Activated naive CD4-positive, alpha-beta T cell treated with Interleukin-2 at 50 U/mL for 16 hours (primary cell): ENCODE results near the gene DAB2IP.

ENCODE experiments used
- DNase-seq: peaks from one replicate; pipeline ENCODE4 v3.0.0-alpha.2; 2020

Gene DAB2IP

DNA sequence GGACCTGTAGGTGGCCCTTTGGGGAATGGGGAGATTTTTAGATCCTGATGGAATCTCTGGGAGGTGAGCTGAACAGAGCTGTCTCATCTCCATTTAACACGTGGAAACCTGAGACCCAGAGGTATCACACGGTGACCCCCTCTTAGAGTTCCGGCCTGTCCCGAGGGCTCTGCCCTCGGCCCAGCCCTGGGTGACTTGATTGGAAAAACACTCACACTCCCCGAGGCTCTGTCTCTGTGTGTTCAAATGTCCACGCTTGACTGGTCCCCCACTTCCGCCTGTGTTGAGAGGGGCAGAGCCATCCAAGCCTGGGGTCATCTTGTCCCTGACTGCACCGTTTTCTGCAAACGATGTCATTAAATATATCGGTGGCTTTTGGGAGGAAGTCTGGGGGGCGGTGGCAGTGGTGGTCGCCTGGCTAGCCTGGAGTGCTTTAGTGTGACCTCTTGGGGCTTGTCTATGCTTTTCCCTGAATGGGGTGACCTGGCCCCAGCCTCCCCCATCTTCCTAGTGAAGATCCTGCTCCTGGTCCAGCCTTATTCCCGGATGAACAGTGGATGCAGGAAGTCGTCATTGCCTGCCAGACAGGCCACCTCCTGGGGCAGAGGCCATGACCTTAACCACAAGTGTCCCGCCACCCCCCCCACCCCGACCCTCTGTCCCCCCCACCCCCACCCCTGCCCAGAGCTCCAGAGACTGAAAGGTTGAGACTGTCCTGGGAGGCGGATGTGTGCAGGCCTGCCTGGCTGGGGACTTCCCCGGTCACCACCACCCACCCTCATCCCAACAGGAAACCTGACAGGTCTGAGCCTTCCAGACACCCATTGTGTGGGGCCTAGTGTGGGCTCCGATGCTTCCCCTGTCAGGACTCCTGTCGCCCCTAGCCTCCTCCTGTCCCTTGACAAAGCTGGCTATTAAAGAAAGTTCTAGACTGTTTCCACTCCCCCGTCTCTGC is 5.3 kb upstream of the DAB2IP start:
- no peak for DNase-seq

DNA sequence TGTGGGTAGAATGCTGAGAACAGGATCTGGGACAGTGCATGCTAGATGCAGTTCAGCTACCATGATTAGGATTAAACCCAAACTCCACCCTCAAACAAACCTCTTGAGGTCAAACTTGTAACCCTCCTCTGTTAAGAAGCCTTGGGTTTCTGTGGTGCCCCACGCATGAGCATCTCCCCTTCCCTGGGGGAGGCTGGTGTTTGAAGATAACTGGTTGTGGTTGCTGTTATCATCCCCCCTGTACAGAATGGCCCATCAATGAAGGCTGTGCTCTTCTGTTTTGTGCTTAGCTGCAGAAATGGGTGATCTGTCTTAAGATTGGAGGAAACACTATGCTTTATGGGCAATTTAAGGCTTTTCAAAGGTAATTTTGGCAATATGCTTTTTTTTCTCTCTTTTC is 4.4 kb upstream of the DAB2IP start:
- no peak for DNase-seq

DNA sequence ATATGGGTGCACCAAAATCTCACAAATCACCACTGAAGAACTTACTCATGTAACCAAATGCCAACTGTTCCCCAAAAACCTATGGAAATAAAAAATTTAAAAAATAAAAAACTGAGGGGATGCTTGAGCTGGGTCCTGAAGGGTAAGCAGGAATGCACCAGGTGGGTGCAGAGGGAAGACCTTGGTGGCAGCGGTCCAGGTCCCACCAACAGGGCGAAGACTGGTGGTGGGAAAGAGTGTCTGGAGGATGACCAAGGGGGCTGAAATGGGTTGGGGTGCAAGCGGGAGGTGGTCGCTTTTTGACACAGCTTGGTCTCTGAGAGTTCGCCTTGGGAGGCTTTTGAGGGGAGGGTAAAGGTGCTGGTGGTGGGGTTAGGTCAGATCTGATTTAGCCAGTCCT is 3.3 kb upstream of the DAB2IP start:
- no peak for DNase-seq

DNA sequence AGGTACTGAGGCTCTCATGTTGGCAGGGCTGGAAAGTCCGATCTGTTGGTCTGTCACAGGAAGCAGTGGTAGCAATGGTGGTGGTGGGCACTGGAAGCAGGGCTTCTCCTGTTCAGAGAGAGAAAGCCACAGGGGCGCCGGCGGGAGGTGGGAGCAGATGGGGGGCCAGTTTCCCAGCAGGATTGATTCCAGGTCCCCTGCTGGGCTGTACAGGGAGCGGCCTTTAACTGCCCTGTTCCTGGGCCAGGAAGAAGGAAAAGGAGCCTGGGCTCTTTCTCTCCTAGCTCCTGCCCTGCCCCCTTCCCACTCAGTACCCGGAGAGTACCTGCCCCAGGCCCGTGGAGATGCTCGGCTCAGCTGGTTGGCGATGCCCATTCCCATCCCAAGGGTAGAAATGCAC is 2.6 kb upstream of the DAB2IP start:
- no peak for DNase-seq

DNA sequence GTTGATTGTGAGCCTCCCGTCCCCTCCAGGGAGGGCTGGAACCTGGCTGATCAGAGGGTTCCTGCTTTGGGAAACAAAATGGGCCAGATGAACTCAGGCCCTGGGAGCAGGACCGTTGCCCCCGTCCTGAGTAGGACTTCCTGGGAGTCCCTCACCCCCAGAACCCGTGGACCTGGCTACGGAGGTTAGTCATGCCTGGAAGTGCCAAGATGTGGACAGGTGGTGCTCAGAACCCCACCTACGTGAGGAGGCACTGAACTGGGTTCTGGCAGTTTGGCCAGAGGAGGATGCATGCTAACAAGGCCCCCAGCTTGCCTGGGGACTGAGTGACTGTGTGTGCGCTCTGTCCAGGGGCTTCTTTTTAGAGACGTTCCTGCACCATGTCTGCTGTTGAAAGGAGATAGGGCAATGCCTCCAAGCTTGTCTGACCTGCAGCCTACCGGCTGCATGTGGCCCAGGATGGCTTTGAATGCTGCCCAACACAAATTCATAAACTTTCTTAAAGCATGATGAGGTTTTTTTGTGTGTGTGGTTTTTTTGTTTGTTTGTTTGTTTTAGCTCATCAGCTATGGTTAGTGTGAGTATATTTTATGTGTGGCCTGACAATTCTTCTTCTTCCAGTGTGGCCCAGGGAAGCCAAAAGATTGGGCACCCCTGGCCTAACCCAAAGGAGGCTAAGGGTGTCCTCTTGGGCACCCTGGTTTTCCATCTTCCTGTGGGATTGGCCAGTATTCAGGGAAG is 1.8 kb upstream of the DAB2IP start:
- no peak for DNase-seq

DNA sequence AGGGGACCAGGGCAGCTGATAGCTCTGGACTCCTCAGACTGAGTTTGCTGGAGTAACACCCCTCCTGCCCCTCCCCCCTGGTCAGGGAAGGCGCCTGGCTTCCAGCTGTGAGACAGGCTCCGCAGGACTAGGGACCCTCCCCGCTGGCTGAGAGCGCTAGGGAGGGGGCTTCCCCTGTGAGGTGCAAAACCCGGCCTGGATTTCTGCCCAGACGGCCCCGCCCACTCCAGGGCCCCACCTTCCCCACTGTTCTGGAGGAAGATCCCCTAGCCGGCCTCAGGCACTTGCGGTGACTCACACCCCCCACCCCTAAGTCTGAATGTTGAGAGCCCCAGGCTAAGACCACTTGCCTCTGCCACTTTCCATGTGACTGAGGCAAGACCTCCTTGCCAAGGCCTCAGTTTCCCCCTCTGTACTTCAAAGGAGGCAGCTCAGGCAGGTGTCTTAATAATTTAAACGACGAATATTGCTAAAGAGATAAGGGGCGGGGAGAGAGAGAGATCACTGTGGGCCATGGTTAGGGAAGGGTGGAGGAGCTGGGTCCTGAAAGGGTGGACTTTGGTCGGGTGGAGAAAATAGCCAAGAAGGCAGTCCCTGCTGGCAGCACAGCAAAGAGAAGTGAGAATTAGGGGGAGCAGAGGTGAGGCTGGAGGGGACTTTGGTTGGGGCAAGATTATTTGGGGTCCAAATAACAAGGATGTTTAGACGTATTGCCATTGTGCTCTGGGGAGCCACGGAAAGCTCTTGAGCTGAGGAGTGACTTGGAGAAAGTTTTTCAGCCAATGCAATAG is 1.0 kb upstream of the DAB2IP start:
- DNase-seq = no peak

DNA sequence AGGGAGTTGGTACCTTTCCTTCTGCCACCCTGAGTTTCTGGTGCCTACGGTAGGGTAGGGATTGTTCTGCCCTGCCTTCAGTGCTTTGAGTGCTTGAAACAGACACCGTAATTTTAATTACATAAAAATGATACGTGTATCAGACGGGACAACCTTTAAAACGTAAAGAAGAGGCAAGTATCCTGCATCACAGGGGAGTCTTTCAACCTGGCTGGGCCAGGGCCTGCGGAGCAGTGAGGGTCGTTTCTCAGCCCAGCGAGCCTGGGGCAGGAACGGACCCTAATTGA is 483 bp upstream of the DAB2IP start:
- DNase-seq = no peak

DNA sequence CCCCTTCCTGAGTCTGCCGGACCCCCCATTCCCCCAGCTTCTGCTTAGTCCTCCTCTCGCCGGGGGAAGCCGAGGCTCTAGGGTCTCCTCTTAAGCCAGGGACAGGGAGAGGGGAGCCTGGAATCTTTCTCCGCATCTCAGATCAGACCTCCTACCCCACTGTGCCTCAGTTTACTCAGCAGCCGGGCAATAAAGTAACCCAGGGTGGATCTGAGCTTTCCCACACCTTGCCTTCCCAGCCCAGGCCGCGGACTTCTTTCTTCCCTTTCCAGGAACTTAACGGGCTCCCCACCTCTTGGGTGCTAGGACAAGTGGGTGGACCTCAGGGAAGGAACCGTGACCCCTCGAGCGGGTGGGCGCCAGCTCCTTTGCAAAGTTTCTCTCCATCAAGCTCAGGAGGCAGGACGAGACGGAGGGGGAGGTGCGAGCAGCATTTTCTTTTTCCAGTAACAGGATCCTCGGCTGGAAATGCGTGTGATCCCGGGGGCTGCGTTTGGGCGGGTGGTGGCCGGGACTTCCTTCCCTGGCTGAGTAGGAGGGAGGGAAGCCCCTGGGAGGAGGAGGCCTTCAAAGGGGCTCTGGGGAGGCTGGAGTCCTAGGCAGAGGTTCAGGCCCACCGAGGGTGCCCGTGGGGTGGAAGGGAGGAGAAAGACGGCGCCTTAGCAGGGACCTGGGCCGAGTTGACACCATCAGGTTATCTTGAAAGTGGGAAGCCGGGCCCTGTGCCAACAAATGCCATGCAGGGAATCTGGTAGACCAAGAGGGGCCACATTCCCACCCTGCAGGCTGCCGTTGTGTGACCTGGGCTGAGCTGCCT is 795 bp downstream of the DAB2IP start:
- no peak for DNase-seq

DNA sequence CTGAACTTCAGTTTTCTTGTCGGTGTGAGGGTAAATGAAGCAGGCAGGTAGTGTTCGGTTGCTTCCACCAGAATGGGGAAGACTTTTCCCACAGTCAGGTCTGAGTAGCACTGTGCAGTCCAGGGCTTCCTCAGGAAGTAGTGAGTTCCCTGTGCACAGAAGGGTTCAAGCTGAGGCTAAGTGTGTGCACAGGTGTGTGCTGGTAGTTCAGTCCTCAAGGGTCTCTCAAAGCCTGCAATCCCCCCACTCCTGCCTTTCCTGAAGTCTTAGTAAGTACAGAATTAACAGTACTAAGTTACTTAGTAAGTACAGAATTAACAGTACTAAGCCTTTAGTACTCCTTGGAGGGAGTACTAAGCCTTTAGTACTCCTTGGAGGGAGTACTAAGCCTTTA is 1.4 kb downstream of the DAB2IP start:
- DNase-seq = no peak

DNA sequence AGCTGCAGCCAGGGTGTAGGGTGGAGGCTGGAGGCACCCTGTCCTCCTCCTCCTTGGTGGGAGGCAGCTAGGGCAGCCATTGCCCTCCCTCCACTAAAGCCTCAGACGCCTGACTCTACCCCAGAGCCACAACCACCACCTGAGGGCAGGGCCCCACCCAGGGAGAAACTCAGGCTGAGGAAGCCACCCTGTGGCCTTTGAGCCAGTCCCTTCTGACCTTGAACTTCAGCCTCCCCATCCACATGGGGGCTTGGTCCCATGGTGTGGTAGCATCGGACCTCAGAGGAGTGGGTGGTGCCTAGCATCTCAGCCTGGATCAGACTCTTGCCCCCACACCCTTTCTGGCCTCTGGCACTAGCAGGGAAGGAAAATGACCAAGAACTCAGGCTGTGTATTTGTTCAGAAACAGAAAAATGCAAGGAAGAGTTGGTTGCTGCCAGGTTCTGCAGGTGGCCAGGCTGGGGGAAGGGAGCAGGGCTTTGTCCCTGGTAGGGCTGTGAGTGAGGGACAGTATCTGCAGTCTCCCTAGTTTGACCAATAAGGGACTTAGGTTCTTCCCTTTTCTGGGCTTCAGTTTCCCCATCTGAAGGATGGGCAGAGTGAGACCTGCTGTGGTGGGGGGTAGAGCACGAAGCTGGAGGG is 3.2 kb downstream of the DAB2IP start:
- DNase-seq = no peak

DNA sequence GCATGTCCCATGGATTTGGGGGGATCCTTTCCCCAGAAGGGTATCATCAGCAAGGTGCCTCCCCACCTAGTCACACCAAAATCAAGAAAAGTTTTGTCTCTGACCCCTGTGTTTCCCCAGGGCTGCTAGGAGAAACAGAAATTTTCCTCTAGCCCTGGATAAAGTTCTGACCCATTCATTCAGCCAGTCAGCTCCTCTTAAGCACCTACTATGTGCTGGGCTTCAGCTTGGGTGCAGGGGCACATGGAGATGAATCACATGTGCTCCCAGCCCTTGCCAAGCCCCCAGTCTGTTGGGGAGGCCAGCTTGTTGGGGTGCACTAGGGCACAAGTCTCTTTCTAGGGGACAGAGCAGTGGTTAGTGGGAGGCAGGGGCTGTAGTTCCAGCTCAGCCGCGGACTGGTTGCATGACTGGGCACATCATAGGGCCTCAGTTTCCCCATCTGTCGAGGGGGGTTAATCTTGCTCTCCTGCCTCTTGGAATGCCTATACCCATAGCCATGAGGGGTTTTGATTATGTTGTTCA is 3.9 kb downstream of the DAB2IP start:
- no peak for DNase-seq

DNA sequence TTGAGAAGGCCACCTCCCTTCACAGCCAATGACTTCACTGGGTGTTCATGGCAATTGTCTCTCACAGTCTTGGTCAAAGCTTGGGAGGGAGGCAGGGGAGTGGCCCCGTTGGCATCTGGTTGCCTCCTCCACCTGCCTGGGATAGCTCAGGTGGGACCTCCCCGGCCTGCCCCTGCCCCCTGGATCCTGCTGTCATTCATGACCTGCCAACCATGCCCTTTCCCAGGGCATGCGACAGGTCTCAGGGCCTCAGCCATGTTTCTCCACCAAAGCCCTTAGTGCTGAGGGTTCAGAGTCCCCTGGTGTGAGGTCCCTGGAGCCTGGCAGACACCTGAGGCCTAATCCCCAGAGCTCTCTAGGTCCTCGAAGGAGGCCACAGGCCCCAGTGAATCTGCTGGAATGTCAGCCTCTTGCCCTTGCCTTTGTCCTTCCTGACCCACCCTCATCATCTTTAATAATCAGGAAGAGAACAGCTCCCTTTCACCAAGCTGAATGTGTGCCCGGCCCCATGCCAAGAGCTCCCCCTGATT is 5.6 kb downstream of the DAB2IP start:
- no peak for DNase-seq

DNA sequence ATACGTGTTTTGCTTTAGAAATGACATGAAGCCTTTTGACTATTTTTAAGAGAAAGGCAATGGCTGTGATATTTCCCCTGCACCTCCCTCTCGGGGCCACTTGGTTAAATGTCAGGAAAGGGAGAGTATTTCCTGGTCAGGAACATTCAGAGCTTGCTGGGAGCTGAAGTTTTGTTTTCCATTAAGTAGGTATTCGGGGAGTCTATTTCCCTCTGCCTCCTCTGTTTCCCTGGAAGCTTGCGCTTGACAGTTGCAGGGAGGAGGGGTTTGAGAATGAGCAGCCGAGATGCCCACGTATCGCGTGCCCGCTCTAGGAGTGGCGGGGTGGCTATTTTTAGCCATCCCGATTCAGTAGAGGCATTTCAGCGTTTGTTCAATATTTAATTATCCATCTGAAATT is 6.7 kb downstream of the DAB2IP start:
- no peak for DNase-seq

DNA sequence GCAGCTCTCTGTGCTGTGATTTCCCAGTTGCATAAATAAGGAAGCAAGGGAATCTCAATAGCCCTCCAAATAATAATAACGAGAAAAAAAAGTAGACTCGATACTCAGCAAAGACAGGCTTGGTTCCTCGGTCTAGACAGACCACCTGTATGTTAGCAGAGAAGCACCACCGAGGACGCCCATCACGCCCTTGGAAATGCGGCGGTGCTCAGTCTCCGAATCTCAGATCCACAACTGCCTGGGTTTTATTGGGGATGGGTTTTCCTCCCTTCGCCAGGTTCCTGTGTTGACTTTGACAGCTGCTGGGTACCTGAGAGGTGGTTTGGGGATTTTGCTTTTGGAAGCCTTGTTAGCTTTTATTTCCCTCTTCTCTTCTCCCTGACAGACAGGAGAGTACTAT is 7.2 kb downstream of the DAB2IP start:
- DNase-seq = no peak

DNA sequence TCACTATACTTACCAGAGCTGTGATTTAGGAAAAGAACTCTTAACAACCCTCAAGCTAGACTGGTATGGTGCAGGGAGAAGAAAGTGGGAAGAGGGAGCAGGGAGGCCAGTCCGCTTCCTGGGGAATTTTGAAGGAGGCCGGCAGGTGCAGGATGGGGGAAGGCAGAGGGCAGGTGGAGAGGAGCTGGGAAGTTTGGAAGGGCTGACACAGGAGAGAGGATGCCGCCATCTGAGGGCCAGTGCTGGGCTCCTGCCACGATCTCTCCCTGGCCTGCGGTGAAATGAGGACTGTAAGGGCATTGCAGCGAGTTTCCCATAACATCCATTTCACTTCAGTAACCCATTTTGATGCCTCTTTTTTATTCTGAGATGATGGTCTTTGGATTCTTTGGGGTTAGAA is 8.9 kb downstream of the DAB2IP start:
- DNase-seq = no peak

DNA sequence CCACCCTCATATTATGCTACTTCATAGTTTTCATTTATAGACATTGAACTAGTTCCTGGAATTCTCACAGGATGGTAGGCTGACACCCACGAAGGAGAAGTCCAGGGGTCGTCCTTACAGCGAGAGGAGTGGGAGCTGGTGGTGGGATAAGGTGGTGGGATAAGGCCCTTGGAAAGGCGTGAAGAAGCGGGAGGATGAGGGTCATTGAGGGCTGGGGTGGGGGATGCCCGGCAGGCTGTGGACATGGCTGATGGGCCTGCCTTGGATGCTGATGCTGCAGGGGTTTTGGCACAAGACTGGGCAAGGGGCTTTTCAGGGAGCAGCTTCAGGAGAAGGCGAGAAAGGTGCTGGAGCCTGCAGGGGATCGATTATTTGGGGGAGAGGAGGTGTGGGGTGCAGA is 9.4 kb downstream of the DAB2IP start:
- DNase-seq = no peak

DNA sequence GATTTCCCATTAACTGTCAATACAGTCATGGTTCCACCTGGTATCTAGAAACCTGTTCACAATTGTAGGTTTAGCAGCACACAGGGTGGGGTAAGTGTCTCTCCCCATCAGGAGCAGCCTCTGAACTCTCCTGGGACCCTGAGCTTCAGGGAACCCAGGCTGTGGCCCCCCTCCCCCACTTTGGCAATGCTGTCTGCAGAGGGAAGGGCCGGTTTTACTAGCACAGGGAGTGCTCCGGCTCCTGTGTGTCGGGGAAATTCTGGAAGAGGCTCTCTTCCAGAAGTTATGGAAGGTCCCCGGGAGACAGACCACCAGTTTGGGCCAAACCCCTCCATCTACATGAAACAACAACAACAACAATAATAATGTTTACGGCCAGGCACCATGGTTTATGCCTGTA is 9.9 kb downstream of the DAB2IP start:
- DNase-seq = no peak

DNA sequence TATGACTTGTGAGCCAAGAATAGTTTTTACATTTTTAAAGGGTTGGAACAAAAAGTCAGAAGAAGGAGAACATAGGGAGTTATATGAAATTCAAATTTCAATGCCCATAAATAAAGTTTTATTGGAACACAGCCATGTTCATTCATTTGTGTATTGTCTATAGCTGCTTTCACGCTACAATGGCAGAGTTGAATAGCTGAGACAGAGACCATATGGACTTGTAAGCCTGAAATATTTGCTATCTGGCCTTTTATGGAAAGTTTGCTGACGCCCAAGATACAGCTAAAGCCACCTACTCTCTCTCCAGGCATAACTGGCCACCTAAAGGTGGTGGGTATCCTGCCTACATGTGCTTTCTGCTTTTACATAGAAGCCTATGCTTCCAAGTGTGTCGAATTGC is 10.9 kb downstream of the DAB2IP start:
- no peak for DNase-seq

DNA sequence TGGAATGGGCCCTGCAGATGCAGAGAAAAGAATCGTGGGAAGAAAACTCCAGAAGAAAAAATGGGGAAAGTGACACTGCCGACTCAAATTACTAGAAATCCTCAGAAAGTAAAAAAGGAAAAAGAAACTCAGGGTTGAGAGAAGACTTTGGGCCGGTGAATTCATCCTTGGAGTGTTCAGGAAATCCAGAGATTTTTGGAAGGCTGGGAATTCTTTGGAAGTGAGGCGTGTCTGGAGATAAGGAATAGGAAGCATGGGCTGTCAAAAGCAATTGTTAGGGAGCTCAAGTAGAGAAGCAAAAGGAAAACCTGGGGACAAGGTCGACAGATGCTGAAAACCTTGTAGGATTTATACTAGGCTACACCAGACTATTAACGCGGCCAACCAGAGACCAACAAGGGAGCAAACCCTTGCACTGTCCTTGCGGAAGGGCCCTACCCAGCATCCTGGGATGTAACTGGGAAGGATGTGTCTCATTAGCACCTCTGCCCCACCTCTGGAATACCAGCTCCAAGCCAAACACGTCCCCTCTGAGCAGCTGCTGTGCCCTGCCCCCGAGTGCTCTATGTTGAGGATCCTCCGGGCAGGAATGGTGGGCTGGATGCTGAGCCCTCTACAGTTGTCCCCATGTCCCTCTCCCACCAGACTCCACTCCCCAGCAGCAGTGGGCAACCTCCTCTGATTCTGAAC is 11.6 kb downstream of the DAB2IP start:
- no peak for DNase-seq

DNA sequence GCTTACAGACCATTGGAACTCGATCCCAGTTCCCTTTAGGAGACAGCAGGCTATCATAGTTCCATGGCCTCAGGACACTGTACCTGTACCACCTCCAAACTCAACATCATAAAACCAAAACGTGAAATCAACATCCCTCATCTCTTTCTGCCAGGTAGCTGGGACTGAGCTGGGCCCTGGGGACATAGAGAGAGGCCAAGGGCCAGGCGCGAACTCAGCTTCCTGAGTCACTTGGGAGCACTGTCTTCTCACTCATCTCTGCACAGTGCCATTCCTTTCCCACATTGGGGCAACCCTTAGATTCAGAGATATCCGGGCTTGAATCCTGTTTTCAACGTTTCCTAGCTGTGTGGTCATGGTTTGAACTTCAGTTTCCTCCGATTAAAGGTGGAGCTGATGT is 12.2 kb downstream of the DAB2IP start:
- DNase-seq = no peak

DNA sequence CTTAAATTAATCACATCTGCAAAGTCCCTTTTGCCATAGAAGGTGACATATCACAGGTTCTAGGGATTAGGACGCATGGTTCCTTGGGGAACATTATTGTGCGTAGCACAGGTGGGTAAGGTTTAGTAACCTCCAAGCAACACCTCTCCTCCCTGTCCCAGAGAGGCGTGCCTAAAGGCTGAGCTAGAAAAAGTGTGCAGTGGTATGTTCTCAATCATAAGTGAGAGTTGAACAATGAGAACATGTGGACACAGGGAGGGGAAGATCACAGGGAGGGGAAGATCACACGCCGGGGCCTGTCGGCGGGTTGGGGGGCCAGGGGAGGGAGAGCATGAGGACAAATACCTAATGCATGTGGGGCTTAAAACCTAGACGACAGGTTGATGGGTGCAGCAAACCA is 14.9 kb downstream of the DAB2IP start:
- no peak for DNase-seq
